SK-N-SH (cell line): ENCODE measurements around the gene MEI1. TPM values are rescaled to one million over a fixed set of nuclear protein-coding genes. Genes with fewer than 3 reads are reported as not detected.

ENCODE experiments used
- CTCF ChIA-PET: fragments of 300-600, 350-600 bp; formaldehyde crosslinking; extraction: SDS; loops from one replicate; lab custom pipeline; 2021; lab: Yijun Ruan, JAX
- POLR2A ChIA-PET: fragments of 350-600 bp; sonication (Branson Sonifier 250); formaldehyde crosslinking; extraction: SDS; loops from one replicate; lab custom pipeline; 2020; ENCODE audit warnings: antibody characterized with exemption, inconsistent platforms; lab: Yijun Ruan, JAX
- DNase-seq: peaks from one replicate; pipeline ENCODE4 v3.0.0; 2012
- H2AFZ ChIP-seq: fragments of 200-600 bp; sonication (generic); 2 replicates; pipeline ENCODE4 v1.8.1; 2016; ENCODE audit warnings: antibody characterized with exemption, mild to moderate bottlenecking, low read depth
- H3F3A ChIP-seq: fragments of 200-600 bp; sonication (generic); replicated peaks from 2 replicates; pipeline ENCODE3; 2016; ENCODE audit warnings: antibody characterized with exemption, mild to moderate bottlenecking; ENCODE audit not compliant: insufficient read depth
- H3K27ac ChIP-seq, 2 experiments: fragments of 200-500 bp in 1 of 2; fragments of 200-600 bp in 1 of 2; sonication (Bioruptor generic) in 1 of 2; sonication (generic), shearing (Covaris generic) in 1 of 2; 2 replicates each; pipeline versions ENCODE4 v1.5.1 to v1.6.1; 2014 to 2016; ENCODE audit warnings: low read depth in 2 of 2, inconsistent platforms in 1 of 2, low read length in 1 of 2, mild to moderate bottlenecking in 1 of 2, mixed read lengths in 1 of 2
- H3K27me3 ChIP-seq: fragments of 200-600 bp; sonication (generic), shearing (Covaris generic); 2 replicates; pipeline ENCODE4 v1.6.1; 2016; ENCODE audit warnings: mixed run types; ENCODE audit not compliant: insufficient read depth
- H3K36me3 ChIP-seq, 2 experiments: fragments of 200-500 bp in 1 of 2; fragments of 200-600 bp in 1 of 2; sonication (Bioruptor generic) in 1 of 2; sonication (generic) in 1 of 2; replicated peaks in 1 of 2; 2 replicates each; pipeline versions ENCODE3 to v1.5.1; 2014 to 2016; ENCODE audit warnings: low read length in 1 of 2, mild to moderate bottlenecking in 1 of 2; ENCODE audit not compliant: insufficient read depth in 2 of 2, control insufficient read depth in 1 of 2
- H3K4me1 ChIP-seq, 2 experiments: fragments of 200-500 bp in 1 of 2; fragments of 200-600 bp in 1 of 2; sonication (Bioruptor generic) in 1 of 2; sonication (generic), shearing (Covaris generic) in 1 of 2; 2 replicates each; pipeline versions ENCODE4 v1.5.1 to v1.6.1; 2014 to 2016; ENCODE audit warnings: low read depth in 1 of 2, low read length in 1 of 2, mixed run types in 1 of 2; ENCODE audit not compliant: insufficient read depth in 2 of 2, control insufficient read depth in 1 of 2
- H3K4me2 ChIP-seq: fragments of 200-600 bp; sonication (generic), shearing (Covaris generic); 2 replicates; pipeline ENCODE4 v1.6.1; 2017; ENCODE audit warnings: mixed run types
- H3K4me3 ChIP-seq, 2 experiments: fragments of 200-500 bp in 1 of 2; fragments of 200-600 bp in 1 of 2; sonication (Bioruptor generic) in 1 of 2; sonication (generic), shearing (Covaris generic) in 1 of 2; 2 replicates each; pipeline versions ENCODE4 v1.5.1 to v1.8.1; 2014 to 2016; ENCODE audit warnings: low read depth in 2 of 2, inconsistent platforms in 1 of 2, low read length in 1 of 2, mild to moderate bottlenecking in 1 of 2, mixed read lengths in 1 of 2, moderate library complexity in 1 of 2
- H3K79me2 ChIP-seq: fragments of 200-600 bp; sonication (generic); 2 replicates; pipeline ENCODE4 v1.8.1; 2017; ENCODE audit warnings: mild to moderate bottlenecking; ENCODE audit not compliant: insufficient read depth
- H3K9ac ChIP-seq: fragments of 200-600 bp; sonication (generic); 2 replicates; pipeline ENCODE4 v1.6.1; 2017; ENCODE audit warnings: mixed run types
- H3K9me2 ChIP-seq: fragments of 200-600 bp; sonication (generic); 2 replicates; pipeline ENCODE4 v1.6.1; 2017; ENCODE audit warnings: mixed run types
- H3K9me3 ChIP-seq: fragments of 200-600 bp; sonication (generic); 2 replicates; pipeline ENCODE4 v1.6.1; 2017; ENCODE audit warnings: mixed run types, mild to moderate bottlenecking, moderate library complexity
- H4K20me1 ChIP-seq: fragments of 200-600 bp; sonication (generic); 2 replicates; pipeline ENCODE4 v1.6.1; 2017; ENCODE audit warnings: mild to moderate bottlenecking, mixed run types; ENCODE audit not compliant: insufficient read depth
- CTCF ChIP-seq: fragments of 200-600 bp; sonication (generic); IDR thresholded peaks from 2 replicates; pipeline ENCODE4 v1.6.1; 2017; ENCODE audit warnings: antibody characterized with exemption, mild to moderate bottlenecking, moderate library complexity
- FOSL2 ChIP-seq: IDR thresholded peaks from 2 replicates; pipeline ENCODE4 v1.4.0; 2012; ENCODE audit warnings: low read depth, mild to moderate bottlenecking, moderate library complexity, borderline replicate concordance
- FOXJ3 ChIP-seq: sonication (generic); formaldehyde crosslinking; IDR thresholded peaks from 2 replicates; pipeline ENCODE4 v1.5.1; 2020; ENCODE audit warnings: mild to moderate bottlenecking, missing genetic modification reagents
- GATA2 ChIP-seq: sonication (generic); formaldehyde crosslinking; IDR thresholded peaks from 2 replicates; pipeline ENCODE4 v1.5.0; 2020; ENCODE audit warnings: mild to moderate bottlenecking, missing genetic modification reagents
- MAX ChIP-seq: IDR thresholded peaks from 2 replicates; pipeline ENCODE4 v1.4.0; 2012; ENCODE audit warnings: low read depth
- MXI1 ChIP-seq: IDR thresholded peaks from 2 replicates; pipeline ENCODE4 v1.6.1; 2012; ENCODE audit warnings: mild to moderate bottlenecking, low read depth, low read length, improper control_type of control experiment
- NRF1 ChIP-seq: IDR thresholded peaks from 2 replicates; pipeline ENCODE4 v1.6.1; 2012; ENCODE audit warnings: low read depth, mild to moderate bottlenecking, low read length
- PBX3 ChIP-seq: IDR thresholded peaks from 2 replicates; pipeline ENCODE4; 2012
- RFX5 ChIP-seq: IDR thresholded peaks from 2 replicates; pipeline ENCODE4 v1.6.1; 2012; ENCODE audit warnings: mild to moderate bottlenecking, improper control_type of control experiment, low read length
- TAF1 ChIP-seq: IDR thresholded peaks from 2 replicates; pipeline ENCODE4 v1.6.1; 2012; ENCODE audit warnings: low read depth, mild to moderate bottlenecking, low read length, moderate library complexity, borderline replicate concordance
- WGBS: methylation state at CpG from one replicate; pipeline ENCODE4 v1.1.6; 2017; ENCODE audit warnings: low lambda C conversion rate; 5-methylcytosine and 5-hydroxymethylcytosine counted together
- polyA plus RNA-seq, 3 experiments: library from polyadenylated mRNA; depleted of rRNA; stranded (reverse); fragments of >200 nt; gene quantifications; 2 replicates each; pipeline ENCODE4 v1.2.3, GENCODE V29; 2012

The MEI1 gene
- polyA plus RNA-seq, 1 of the 3 experiments (the other 2 are of a cell fraction): not detected

GRCh38 chr22:41816871-41817270 lies 117.6 kb downstream of the MEI1 start:
- 100% methylated on average over 1 of the region's 2 CpGs for WGBS
- Histone ChIP-seq H3K4me1 (no peaks in the 10 kb centered on the region), H3F3A (no peaks in the 10 kb centered on the region), H3K9ac (no peak overlapping the region), H3K9me3 (no peaks in the 10 kb centered on the region), H3K27ac (no peak overlapping the region), H4K20me1 (no peaks in the 10 kb centered on the region), H3K27me3 (no peaks in the 10 kb centered on the region), H3K36me3 (no peaks in the 10 kb centered on the region), H3K79me2 (no peaks in the 10 kb centered on the region), H3K4me2 (no peak overlapping the region), H3K9me2 (no peaks in the 10 kb centered on the region), H2AFZ (no peak overlapping the region), H3K4me3 (no peak overlapping the region)
- CTCF ChIA-PET: interaction anchor here (2.0 kb wide), 1 partner anchor 120 kb away, joined by 5 read pairs; no protein-coding TSS in a partner anchor
- TF ChIP-seq TAF1 (no peak), RFX5 (no peak), PBX3 (no peak)
- POLR2A ChIA-PET: no interaction called here
- DNase-seq: no peak

GRCh38 chr22:41818011-41818410 lies 118.7 kb downstream of the MEI1 start:
- 94% methylated on average over 4 of the region's 5 CpGs for WGBS
- Histone ChIP-seq H3K4me1 (no peaks in the 10 kb centered on the region), H3K79me2 (no peaks in the 10 kb centered on the region), H3K4me3 (no peak overlapping the region), H4K20me1 (no peaks in the 10 kb centered on the region), H3K9ac (no peak overlapping the region), H3K27ac (no peak overlapping the region), H3K9me3 (no peaks in the 10 kb centered on the region), H3K9me2 (no peaks in the 10 kb centered on the region), H3K36me3 (no peaks in the 10 kb centered on the region), H3K4me2 (no peak overlapping the region), H3F3A (no peaks in the 10 kb centered on the region), H3K27me3 (no peaks in the 10 kb centered on the region), H2AFZ (no peak overlapping the region)
- DNase-seq: no peak
- ChIA-PET CTCF (interaction anchor here (1.0 to 1.4 kb wide), 2 partner anchors 121 to 123 kb away, joined by 3 to 5 read pairs; no protein-coding TSS in a partner anchor), POLR2A (no interaction called here)
- TF ChIP-seq CTCF: no peak
- TF ChIP-seq MXI1: no peak
- TF ChIP-seq NRF1: no peak
- TF ChIP-seq FOXJ3 (CRISPR knock-in tag): no peak
- no peak for TF ChIP-seq MAX
- TF ChIP-seq GATA2 (CRISPR knock-in tag): no peak
- no peak for TF ChIP-seq FOSL2
